ENCODE measurements around the gene EXOC6B.

EXOC6B gene

GRCh38 chr2:72148837-72149555 lies 676.8 kb downstream of the EXOC6B start (continued):
- peak; percentile 80; the same call in 1 of the 2 replicates for TF ChIP-seq ZNF777 (tag by site-specific recombination; IDR thresholded peaks at IDR 0.05; ENCODE audit: borderline replicate concordance)
- TF ChIP-seq ZNF266 (tag by site-specific recombination; IDR thresholded peaks at IDR 0.05; ENCODE audit: low read depth) = no peak
- no peak for TF ChIP-seq PRDM1 (tag by site-specific recombination; IDR thresholded peaks at IDR 0.05)
- TF ChIP-seq ZNF223 (tag by site-specific recombination; IDR thresholded peaks at IDR 0.05) = no peak
- TF ChIP-seq SP3 (tag by site-specific recombination; IDR thresholded peaks at IDR 0.05) = peak; percentile 54; the same call in 1 of the 2 replicates
- no peak for TF ChIP-seq ZNF791 (tag by site-specific recombination; IDR thresholded peaks at IDR 0.05)
- TF ChIP-seq ZNF600 (tag by site-specific recombination; IDR thresholded peaks at IDR 0.05) = peak; percentile 54; the same call in 1 of the 2 replicates
- no peak for TF ChIP-seq ZNF16 (tag by site-specific recombination; IDR thresholded peaks at IDR 0.05; ENCODE audit: low read depth)
- TF ChIP-seq ZNF692 (tag by site-specific recombination; IDR thresholded peaks at IDR 0.05) = peak; percentile 85
- TF ChIP-seq PATZ1 (tag by site-specific recombination; IDR thresholded peaks at IDR 0.05) = peak; percentile 55; the same call in 1 of the 2 replicates
- peak; percentile 57 for TF ChIP-seq ZFP69B (tag by site-specific recombination; IDR thresholded peaks at IDR 0.05)
- no peak for TF ChIP-seq YY2 (tag by site-specific recombination; IDR thresholded peaks at IDR 0.05)
- TF ChIP-seq PRDM10 (tag by site-specific recombination; IDR thresholded peaks at IDR 0.05) = peak; percentile 32; the same call in 1 of the 2 replicates
- peak; percentile 83 for TF ChIP-seq ZBTB26 (tag by site-specific recombination; optimal IDR thresholded peaks at IDR 0.05)
- TF ChIP-seq ZNF37A (tag by site-specific recombination; IDR thresholded peaks at IDR 0.05) = no peak
- no peak for TF ChIP-seq ZNF837 (tag by site-specific recombination; IDR thresholded peaks at IDR 0.05)
- peak; percentile 97 for TF ChIP-seq EGR2 (tag by site-specific recombination; IDR thresholded peaks at IDR 0.05; ENCODE audit: low read depth)
- no peak for TF ChIP-seq ZNF670 (tag by site-specific recombination; IDR thresholded peaks at IDR 0.05; ENCODE audit: low read depth)
- no peak for TF ChIP-seq ZNF658 (tag by site-specific recombination; IDR thresholded peaks at IDR 0.05)
- no peak for TF ChIP-seq ZNF26 (tag by site-specific recombination; IDR thresholded peaks at IDR 0.05)
- TF ChIP-seq ZNF677 (tag by site-specific recombination; IDR thresholded peaks at IDR 0.05) = no peak
- TF ChIP-seq ZNF488 (tag by site-specific recombination; IDR thresholded peaks at IDR 0.05) = no peak
- TF ChIP-seq ZNF768 (tag by site-specific recombination; IDR thresholded peaks at IDR 0.05) = no peak
- no peak for TF ChIP-seq MYNN (tag by site-specific recombination; IDR thresholded peaks at IDR 0.05; ENCODE audit: borderline replicate concordance)
- no peak for TF ChIP-seq ZNF112 (tag by site-specific recombination; IDR thresholded peaks at IDR 0.05)
- TF ChIP-seq ZNF785 (tag by site-specific recombination; IDR thresholded peaks at IDR 0.05) = no peak
- peak; percentile 80 for TF ChIP-seq KLF16 (tag by site-specific recombination; IDR thresholded peaks at IDR 0.05)
- no peak for TF ChIP-seq ZNF660 (tag by site-specific recombination; IDR thresholded peaks at IDR 0.05)
- no peak for TF ChIP-seq ZNF776 (tag by site-specific recombination; IDR thresholded peaks at IDR 0.05; ENCODE audit: borderline replicate concordance)
- no peak for TF ChIP-seq ZNF521 (tag by site-specific recombination; IDR thresholded peaks at IDR 0.05)
